HEK293T (cell line): ENCODE data around the gene RPS29.

Experiments used
- CTCF ChIA-PET: fragments of 350-600 bp; formaldehyde crosslinking; extraction: SDS; loops from one replicate; lab custom pipeline; 2021; ENCODE audit warnings: antibody characterized with exemption, inconsistent platforms; lab: Yijun Ruan, JAX
- POLR2A ChIA-PET: fragments of 350-600 bp; formaldehyde crosslinking; extraction: SDS; loops from one replicate; lab custom pipeline; 2020; ENCODE audit warnings: antibody characterized with exemption, inconsistent platforms; lab: Yijun Ruan, JAX
- DNase-seq: peaks from one replicate; pipeline ENCODE4 v3.0.0; 2012; ENCODE audit warnings: mixed read lengths; ENCODE audit errors: extremely low spot score
- ARNT ChIP-seq: fragments of 450-650 bp; IDR thresholded peaks from 2 replicates; pipeline ENCODE4 v1.6.1; 2017; ENCODE audit warnings: mild to moderate bottlenecking
- BHLHE40 ChIP-seq: fragments of 450-650 bp; IDR thresholded peaks from 2 replicates; pipeline ENCODE4 v1.6.1; 2016; ENCODE audit warnings: mild to moderate bottlenecking, moderate library complexity, borderline replicate concordance
- CTBP1 ChIP-seq: fragments of 450-650 bp; IDR thresholded peaks from 2 replicates; pipeline ENCODE4 v1.6.1; 2016; ENCODE audit warnings: borderline replicate concordance
- ELF4 ChIP-seq: fragments of 450-650 bp; IDR thresholded peaks from 2 replicates; pipeline ENCODE4 v1.6.1; 2017; ENCODE audit warnings: antibody characterized with exemption
- FOXA1 ChIP-seq: fragments of 450-650 bp; IDR thresholded peaks from 2 replicates; pipeline ENCODE4 v1.6.1; 2016; ENCODE audit warnings: mild to moderate bottlenecking
- FOXK2 ChIP-seq: fragments of 450-650 bp; IDR thresholded peaks from 2 replicates; pipeline ENCODE4 v1.6.1; 2016; ENCODE audit warnings: mild to moderate bottlenecking
- FOXM1 ChIP-seq: fragments of 450-650 bp; IDR thresholded peaks from 2 replicates; pipeline ENCODE4 v1.6.1; 2017; ENCODE audit warnings: mild to moderate bottlenecking, borderline replicate concordance
- HDGF ChIP-seq: fragments of 450-650 bp; IDR thresholded peaks from 2 replicates; pipeline ENCODE4 v1.6.1; 2017; ENCODE audit warnings: antibody characterized with exemption, borderline replicate concordance
- L3MBTL2 ChIP-seq: fragments of 450-650 bp; conservative IDR thresholded peaks from 2 replicates; pipeline ENCODE4 v1.6.1; 2016; ENCODE audit warnings: mild to moderate bottlenecking
- LEF1 ChIP-seq: fragments of 450-650 bp; IDR thresholded peaks from 2 replicates; pipeline ENCODE4 v1.6.1; 2017; ENCODE audit warnings: mild to moderate bottlenecking, borderline replicate concordance
- NFRKB ChIP-seq: fragments of 450-650 bp; IDR thresholded peaks from 2 replicates; pipeline ENCODE4 v1.6.1; 2016; ENCODE audit warnings: mild to moderate bottlenecking, moderate library complexity
- PKNOX1 ChIP-seq: fragments of 450-650 bp; IDR thresholded peaks from 2 replicates; pipeline ENCODE4 v1.6.1; 2016
- SP1 ChIP-seq: fragments of 450-650 bp; IDR thresholded peaks from 2 replicates; pipeline ENCODE4 v1.6.1; 2017
- SUZ12 ChIP-seq: fragments of 450-650 bp; IDR thresholded peaks from 2 replicates; pipeline ENCODE4 v1.6.1; 2016; ENCODE audit warnings: mild to moderate bottlenecking
- TARDBP ChIP-seq: fragments of 450-650 bp; IDR thresholded peaks from 2 replicates; pipeline ENCODE4 v1.6.1; 2016
- ZNF384 ChIP-seq: fragments of 450-650 bp; IDR thresholded peaks from 2 replicates; pipeline ENCODE4 v1.6.1; 2016

Gene RPS29

GRCh38 chr14:49585803-49586672, at the start of gene RPS29:
RPS29 (minus strand) TSS chr14:49586380; CDS start chr14:49586346, 34 bp downstream.
- TF ChIP-seq ELF4 (peak; percentile 75), NFRKB (no peak), SUZ12 (no peak), PKNOX1 (no peak), L3MBTL2 (peak; percentile 62), FOXK2 (no peak), FOXM1 (no peak), ARNT (no peak), TARDBP (no peak)
- ChIA-PET POLR2A (interaction anchor here (0.5 to 3.3 kb wide), 23 partner anchors 8 to 508 kb away, joined by 3 to 41 read pairs (median 5); partner anchors contain the start of genes DNAAF2, LRR1, MGAT2 and POLE2), CTCF (interaction anchor here (0.5 to 3.0 kb wide), 7 partner anchors 10 to 1723 kb away, joined by 3 to 16 read pairs (median 5); partner anchors contain the start of genes ARF6, MGAT2 and RPL36AL)
- DNase-seq, result peak; percentile 94

- DNase-seq, result peak; percentile 53
- no peak for TF ChIP-seq ARNT
- no peak for TF ChIP-seq PKNOX1
- TF ChIP-seq L3MBTL2, result peak; percentile 64
- TF ChIP-seq FOXK2, result no peak
- TF ChIP-seq SP1, result no peak
- TF ChIP-seq CTBP1, result no peak
- no peak for TF ChIP-seq HDGF
- no peak for TF ChIP-seq LEF1
- ChIA-PET CTCF (interaction anchor here (0.7 to 1.7 kb wide), 4 partner anchors 14 to 197 kb away, joined by 3 to 11 read pairs (median 8); partner anchors contain the start of genes MGAT2 and RPL36AL), POLR2A (interaction anchor here (0.7 to 4.3 kb wide), 20 partner anchors 9 to 245 kb away, joined by 3 to 63 read pairs (median 8); partner anchors contain the start of genes KLHDC1, KLHDC2, LRR1 and MGAT2)
Observed at GRCh38 chr14:49634547-49635334, 48.6 kb upstream of the RPS29 start, which contains the start of gene DNAAF2. DNAAF2 (minus strand) TSS chr14:49635244; CDS start chr14:49635149, 95 bp downstream.

- ChIA-PET CTCF (interaction anchor here (0.5 to 1.7 kb wide), 12 partner anchors 9 to 197 kb away, joined by 3 to 11 read pairs (median 4); partner anchors contain the start of genes MGAT2 and RPL36AL), POLR2A (interaction anchor here (0.7 to 3.7 kb wide), 21 partner anchors 8 to 246 kb away, joined by 3 to 63 read pairs (median 5); partner anchors contain the start of genes KLHDC1, KLHDC2, LRR1 and MGAT2)
- peak; percentile 39; the same call in 1 of the 2 replicates for TF ChIP-seq ELF4
- no peak for TF ChIP-seq TARDBP
- TF ChIP-seq L3MBTL2, result peak; percentile 50; the same call in 1 of the 2 replicates
- no peak for TF ChIP-seq FOXK2
- TF ChIP-seq NFRKB, result no peak
- DNase-seq, result peak; percentile 83
Observed at GRCh38 chr14:49633640-49634546, 47.7 kb upstream of the RPS29 start.

GRCh38 chr14:49623941-49624839, 38.0 kb upstream of the RPS29 start:
- TF ChIP-seq ZNF384 (peak; percentile 76), TARDBP (no peak)
- ChIA-PET CTCF (interaction anchor here (0.9 to 2.6 kb wide), 2 partner anchors 10 to 38 kb away, joined by 3 to 11 read pairs; partner anchors contain the start of gene RPS29), POLR2A (interaction anchor here (0.6 to 2.1 kb wide), 7 partner anchors 9 to 165 kb away, joined by 3 to 9 read pairs (median 7); partner anchors contain the start of genes DNAAF2, KLHDC2, LRR1 and POLE2)
- no peak for DNase-seq

GRCh38 chr14:49623387-49623786, 37.2 kb upstream of the RPS29 start:
- no peak for DNase-seq
- ChIA-PET POLR2A (interaction anchor here (0.8 to 2.1 kb wide), 4 partner anchors 9 to 64 kb away, joined by 3 to 9 read pairs (median 8); partner anchors contain the start of genes DNAAF2, POLE2 and RPS29), CTCF (interaction anchor here (0.9 to 2.6 kb wide), 2 partner anchors 11 to 37 kb away, joined by 3 to 11 read pairs; partner anchors contain the start of gene RPS29)
- TF ChIP-seq ZNF384 (no peak), L3MBTL2 (no peak), FOXA1 (no peak), TARDBP (no peak), HDGF (no peak), SUZ12 (no peak), BHLHE40 (no peak), LEF1 (no peak), CTBP1 (no peak), ELF4 (no peak), NFRKB (no peak), FOXK2 (no peak), PKNOX1 (no peak), FOXM1 (no peak)
